ENCODE measurements around the gene OR5V1. TPM values are rescaled to one million over a fixed set of nuclear protein-coding genes. Genes with fewer than 3 reads are reported as not detected.
"Not testable (repeated sequence)": the region's sequence is repeated elsewhere in the genome, so short reads cannot be mapped to it uniquely, and the experiment has no call there.

Gene OR5V1
- polyA plus RNA-seq (2013, experiment 1 of 2; ENCODE audit: insufficient read length): not detected
- not detected for polyA plus RNA-seq (2013, experiment 2 of 2; ENCODE audit: insufficient read length)

DNA sequence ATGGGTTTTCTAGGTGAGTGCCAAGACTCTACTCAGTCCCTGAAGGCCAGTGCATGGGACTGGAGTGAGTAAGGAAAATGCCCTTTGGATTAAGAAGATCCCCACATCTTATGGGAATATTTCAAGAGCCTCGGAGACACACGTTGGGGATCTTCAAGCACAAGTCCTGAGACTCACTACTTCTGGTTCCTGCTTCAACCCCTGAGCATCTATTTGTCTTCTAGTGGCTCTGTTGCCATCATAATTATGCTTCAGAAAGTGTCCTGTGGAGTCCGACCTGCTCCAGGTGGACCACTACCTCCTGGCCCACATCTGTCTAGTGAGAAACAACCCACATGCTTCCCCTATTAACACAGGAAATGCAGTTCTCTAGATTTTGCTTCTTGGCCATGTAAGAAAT lies at the start of gene OR5V1:
Gene OR5V1 (minus strand): TSS at position 101 of the 400 bp plus-strand sequence. CDS start 12,670 bp downstream, outside the sequence.
- no peak for DNase-seq

DNA sequence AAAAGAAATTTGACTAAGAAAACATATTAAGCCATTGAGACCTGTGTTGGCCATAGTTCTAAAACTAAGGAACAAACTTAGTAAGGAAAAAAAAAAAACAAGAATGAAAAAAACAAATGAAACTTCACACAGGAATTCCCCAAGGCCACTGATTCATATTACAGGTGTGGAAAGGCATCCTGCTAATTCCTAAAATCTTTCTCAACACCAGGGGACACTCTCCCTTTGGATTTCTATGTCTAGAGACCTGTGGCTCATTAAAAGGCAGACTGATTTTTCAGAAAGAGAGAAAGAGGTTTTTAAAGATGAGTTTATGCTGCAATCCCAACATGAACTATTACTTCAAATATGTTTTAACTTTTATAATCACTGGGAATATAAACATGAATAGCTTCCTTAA lies 45.9 kb upstream of the OR5V1 start, which contains the start of gene OR12D1:
Gene OR12D1 (plus strand): TSS at position 341 of the 400 bp plus-strand sequence.
- DNase-seq: no peak

DNA sequence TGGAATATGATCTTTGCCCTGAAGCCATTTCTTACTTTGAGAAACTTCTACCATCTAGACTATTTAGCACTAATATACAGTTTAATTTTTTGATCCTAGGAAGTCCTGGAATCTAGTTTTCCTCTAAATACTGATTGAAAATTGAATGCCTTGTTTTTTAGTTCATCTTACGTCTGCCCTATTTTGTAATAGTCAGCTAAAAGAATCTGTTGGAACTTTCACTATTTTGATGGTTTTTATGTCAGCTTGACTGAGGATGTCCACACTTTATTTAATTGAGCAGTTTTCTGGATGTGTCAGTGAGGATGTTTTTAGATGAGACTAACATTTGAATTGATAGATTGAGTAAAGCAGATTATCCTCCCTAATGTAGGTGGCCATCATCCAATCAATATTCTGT lies 35.1 kb upstream of the OR5V1 start:
- DNase-seq: no peak

DNA sequence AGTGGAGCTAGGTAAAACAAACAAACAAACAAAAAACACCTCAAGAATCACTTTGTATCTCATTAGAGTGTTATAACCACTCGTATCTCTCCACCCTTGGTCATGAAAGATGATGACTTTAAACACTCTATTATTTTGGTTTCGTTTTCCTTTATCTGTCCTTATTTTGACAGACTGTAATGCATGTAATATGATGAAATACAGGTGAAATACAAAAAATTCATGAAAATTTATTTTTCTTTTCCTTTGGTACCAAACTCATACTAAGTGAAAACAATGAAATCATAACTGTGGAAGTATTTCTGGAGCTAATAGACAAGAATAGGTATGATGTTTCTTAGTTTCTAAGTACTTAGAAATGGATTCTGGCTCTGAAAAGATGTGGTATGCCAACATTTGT lies 30.9 kb upstream of the OR5V1 start:
- DNase-seq: no peak

DNA sequence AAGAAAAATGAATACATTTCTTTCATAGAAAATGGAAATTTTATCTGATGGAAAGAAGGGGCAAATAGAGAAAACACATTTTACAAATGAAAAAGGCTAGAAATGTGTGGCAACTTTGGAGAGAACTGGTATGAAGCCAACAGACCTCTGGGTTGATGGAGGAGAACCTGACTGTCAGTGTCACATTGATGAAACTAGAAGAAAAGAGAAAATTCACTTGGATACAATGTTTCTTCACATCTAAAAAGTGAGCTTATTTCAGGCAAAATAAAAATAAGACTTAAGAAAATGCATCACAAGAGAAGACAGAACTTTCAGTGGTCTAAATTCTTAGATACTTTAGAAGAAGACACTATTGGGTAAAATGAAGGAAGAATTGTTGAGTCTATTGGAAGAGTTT lies 26.7 kb upstream of the OR5V1 start, which contains the start of gene OR12D2:
Gene OR12D2 (plus strand): TSS at position 301 of the 400 bp plus-strand sequence. CDS start 1,069 bp downstream, outside the sequence.
- DNase-seq: no peak

DNA sequence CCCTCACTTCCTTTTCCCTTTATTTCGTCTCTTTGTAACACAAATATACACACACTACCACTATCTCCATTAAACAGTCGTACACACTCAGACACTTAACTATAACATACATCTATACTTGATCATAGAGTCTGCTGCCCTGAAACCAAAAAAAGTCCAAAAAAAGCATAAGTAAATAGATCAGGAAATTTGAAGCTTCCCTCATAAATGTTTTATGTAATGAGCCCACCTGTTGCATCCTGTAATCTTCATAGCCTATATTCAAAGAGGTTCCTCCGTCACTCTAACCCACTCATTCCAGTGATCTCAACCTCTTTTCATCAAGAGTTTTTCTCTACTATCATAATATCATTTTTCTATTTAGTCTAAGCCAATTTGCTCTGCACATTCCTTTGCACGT lies 19.9 kb upstream of the OR5V1 start:
- DNase-seq: no peak

DNA sequence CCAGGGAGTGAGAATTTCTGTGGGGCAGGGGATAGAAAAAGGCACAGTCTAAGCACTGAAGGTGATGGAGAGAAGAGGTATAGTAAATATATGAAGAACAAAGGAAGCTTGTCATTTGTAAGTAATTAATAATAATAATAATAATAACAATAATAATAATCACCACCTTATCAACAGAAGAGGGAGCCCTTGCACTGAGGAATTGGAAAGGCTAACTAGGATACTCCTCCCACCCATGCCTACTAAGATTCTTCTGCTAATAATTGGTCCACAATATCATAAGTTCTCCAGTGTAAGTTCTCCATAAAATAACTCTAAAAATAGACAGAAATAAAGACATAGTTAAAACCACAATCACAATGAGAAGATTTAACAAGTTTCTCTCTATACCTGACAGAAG lies 7.3 kb upstream of the OR5V1 start:
- DNase-seq: no peak

DNA sequence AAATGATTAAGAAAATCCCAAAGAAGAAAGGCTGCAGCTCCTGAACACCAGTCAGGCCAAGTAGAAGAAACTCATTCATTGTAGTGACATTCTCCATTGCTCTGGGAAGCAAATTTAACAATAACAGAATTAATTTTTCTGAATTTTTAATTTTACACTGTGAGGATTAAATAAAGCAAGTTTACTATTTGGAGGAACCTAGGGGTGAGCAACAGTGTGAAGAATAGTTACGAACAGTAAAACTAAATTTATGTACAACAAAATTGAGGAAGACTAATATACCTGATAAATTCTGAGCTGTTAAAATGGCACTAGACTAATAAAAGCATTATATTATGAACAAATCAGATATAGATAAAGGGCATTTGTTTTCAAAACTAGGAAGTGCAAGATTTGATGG lies 6.5 kb upstream of the OR5V1 start, which contains the start of gene OR12D3:
Gene OR12D3 (minus strand): TSS at position 101 of the 400 bp plus-strand sequence. CDS start 4 bp downstream, at position 97.
- DNase-seq: no peak

DNA sequence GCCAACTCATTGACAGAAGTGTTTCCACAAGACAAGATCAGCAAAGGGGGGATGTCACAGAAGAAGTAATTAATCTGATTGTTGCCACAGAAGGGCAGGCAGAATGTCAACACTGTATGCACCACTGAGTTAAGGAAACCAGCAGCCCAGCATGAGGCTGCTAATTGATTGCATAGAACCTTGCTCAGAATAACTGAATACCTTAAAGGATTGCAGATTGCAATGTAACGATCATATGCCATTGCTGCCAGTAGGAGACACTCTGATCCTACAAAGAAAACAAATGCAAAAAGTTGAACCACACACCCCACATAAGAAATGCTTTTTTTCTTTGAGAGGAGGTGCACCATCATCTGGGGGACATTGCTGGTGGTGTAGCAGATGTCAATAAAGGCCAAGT lies 13.1 kb downstream of the OR5V1 start:
- DNase-seq: no peak

DNA sequence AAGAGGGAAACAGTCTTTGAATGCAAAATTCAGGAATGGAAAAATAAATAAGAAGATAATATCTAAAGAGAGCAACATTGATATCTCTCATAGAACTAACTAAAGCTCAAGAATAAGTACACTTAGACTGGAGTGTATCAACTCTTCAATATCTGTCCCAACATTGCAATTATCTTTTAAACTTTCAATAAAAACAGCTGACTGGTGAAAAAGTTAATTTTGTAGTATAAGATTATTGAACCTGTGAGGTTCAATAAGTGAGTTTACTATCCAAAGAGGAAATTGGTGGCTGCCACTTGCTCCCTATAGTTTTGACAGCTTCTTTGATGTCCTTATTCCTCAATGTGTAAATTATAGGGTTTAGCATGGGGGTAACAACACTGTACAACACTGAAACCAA lies 13.7 kb downstream of the OR5V1 start:
- no peak for DNase-seq

DNA sequence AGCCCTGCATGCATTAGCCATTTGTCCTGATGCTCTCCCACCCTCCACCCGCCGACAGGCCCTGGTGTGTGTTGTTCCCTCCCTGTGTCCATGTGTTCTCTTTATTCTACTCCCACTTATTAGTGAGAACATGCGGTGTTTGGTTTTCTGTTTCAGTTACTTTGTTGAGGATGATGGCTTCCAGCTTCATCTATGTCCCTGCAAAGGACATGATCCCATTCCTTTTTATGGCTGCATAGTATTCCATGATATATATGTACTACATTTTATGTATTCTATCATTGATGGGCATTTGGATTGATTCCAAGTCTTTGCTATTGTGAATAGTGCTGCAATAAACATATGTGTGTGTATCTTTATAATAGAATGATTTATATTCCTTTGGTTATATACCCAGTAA lies 19.3 kb downstream of the OR5V1 start:
- not testable (repeated sequence) for DNase-seq

DNA sequence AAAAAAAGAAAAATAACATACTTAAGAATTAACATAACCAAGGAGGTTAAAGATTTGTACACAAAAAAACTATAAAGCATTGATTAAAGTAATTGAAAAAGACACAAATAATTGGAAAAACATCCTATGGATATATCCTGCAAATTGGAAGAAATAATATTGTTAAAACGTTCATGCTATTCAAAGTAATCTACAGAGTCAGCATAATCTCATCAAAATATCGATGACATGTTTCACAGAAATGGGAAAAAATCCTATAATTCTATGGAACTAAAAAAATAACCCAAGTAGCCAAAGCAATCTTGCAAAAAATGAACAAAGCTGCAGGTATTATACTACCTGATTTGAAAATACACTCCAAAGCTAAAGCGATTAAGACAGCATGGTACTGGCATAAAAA lies 23.3 kb downstream of the OR5V1 start:
- no peak for DNase-seq

DNA sequence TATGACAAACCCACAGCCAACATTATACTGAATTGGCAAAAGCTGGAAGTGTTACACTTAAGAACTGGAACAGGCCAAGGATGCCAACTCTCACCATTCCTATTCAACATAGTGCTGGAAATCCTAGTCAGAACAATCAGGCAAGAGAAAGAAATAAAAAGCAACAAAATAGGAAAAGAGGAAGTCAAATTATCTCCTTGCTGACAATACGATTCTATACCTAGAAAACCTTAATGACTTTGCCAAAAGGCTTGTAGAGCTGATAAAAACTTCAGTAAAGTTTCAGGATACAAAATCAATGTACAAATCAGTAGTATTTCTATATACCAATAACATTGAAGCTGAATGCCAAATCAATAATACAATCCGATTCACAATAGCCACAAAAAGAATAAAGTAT lies 32.4 kb downstream of the OR5V1 start:
- DNase-seq: no peak

DNA sequence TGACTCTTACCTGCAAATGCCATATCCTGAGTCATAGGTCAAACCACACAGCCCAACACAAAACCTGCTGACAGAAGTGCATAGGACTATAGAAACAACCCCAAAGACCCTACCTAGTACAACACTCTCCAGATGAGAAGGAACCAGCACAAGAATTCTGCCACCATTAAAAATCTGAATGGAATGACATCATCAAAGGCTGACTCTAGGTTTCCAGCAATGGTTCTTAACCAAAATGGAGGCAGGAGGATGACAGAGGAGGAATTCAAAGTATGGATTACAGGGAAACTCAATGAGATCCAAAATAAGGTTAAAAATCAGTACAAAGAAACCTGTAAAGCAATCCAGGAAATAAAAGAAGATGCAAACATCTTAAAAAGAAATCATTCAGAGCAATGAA lies 36.0 kb downstream of the OR5V1 start:
- no peak for DNase-seq

DNA sequence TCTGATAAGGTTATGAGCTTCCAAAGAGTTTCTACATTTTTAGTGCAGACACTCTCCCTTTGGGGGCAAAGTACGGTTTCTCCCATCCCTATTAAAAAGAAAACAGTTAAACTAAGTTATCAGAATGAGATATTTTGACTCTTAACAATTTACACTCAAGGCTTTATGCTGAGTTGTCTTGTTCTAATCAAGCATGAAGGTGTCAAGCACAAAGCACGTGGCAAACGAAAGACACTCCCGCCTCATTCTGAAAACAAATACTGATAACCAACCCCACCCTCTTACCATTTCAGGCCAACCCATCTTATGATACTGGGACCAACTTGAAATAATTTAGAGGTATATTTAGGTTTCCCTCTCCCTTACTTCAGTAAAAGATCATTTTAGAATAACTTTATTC lies 42.9 kb downstream of the OR5V1 start:
- DNase-seq: no peak

DNA sequence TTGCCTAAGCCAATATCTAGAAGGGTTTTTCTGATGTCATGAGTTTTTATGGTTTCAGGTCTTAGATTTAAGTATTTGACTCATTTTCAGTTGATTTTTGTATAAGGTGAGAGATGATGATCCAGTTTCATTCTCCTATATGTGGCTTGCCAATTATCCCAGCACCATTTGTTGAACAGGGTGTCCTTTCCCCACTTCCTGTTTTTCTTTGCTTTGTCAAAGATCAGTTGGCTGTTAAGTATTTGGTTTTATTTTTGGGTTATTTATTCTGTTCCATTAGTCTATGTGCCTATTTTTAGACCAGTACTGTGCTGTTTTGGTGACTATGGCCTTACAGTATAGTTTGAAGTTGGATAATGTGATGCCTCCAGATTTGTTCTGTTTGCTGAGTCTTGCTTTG lies 45.3 kb downstream of the OR5V1 start:
- DNase-seq: not testable (repeated sequence)

DNA sequence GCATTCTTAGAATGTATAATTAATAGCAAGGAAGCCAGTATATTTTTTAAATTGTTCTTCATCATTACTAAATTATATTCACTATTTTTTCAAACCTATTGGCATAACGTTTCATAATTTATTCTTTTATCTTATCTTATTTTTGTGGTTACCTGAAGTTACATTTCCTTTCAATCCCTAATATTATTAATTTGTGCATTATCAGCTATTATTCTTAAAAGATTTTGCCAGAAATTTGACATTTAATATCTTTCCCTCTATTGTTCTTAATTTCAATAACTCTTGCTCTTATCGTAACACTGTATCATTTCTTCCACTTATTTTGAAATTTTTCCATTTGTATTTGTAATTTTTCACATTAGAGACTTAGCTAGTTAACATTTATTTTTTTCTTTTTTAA lies 48.7 kb downstream of the OR5V1 start:
- DNase-seq: no peak
